ENCODE measurements around the gene CSE1L. TPM values are rescaled to one million over a fixed set of nuclear protein-coding genes. Genes with fewer than 3 reads are reported as not detected.

CSE1L gene
- total RNA-seq, 1 experiment from 2014 or later = 158 TPM

DNA sequence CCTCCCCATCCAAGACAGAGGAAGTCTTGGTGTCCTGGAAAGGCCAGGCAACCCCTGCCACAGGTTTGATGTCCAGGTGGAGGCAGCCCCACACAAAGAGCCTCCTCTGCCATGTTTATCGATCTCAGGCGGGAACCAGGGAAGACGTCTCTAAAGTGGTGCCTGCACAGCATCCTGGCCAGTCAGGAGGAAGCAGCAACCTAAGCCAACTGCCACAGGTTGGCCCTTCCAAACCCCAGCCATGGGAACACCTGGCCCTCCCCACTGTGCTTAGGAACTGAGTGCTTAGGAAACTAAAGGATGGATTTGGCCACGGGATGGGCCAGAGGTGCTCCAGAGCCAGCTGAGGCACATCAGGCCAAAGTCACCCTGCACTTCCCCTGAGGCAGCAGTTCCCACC lies 56.9 kb downstream of the CSE1L start:
- peaks cover 25% of the 10 kb centered on the region for H3K79me2 ChIP-seq (ENCODE audit: insufficient read depth, low read length)
- TF ChIP-seq TCF7L2 (IDR thresholded peaks at IDR 0.05; ENCODE audit: borderline replicate concordance, extremely low read depth, insufficient read depth, insufficient read length) (no peak), RAD21 (IDR thresholded peaks at IDR 0.05; ENCODE audit: low read depth) (no peak), SRF (IDR thresholded peaks at IDR 0.05; ENCODE audit: low read depth) (no peak), EGR1 (IDR thresholded peaks at IDR 0.05; ENCODE audit: low read depth) (no peak), ZFX (IDR thresholded peaks at IDR 0.05) (no peak), POLR2AphosphoS5 (IDR thresholded peaks at IDR 0.05; ENCODE audit: low read depth, low read length) (no peak), EZH2phosphoT487 (IDR thresholded peaks at IDR 0.05; ENCODE audit: borderline replicate concordance) (no peak), ZNF274 (IDR thresholded peaks at IDR 0.05; ENCODE audit: low read depth, low read length) (no peak), YY1 (IDR thresholded peaks at IDR 0.05; ENCODE audit: extremely low read depth, insufficient replicate concordance, low read depth, low read length) (no peak), JUND (IDR thresholded peaks at IDR 0.05) (no peak), CBX3 (IDR thresholded peaks at IDR 0.05; ENCODE audit: low read depth) (no peak), POLR2A (IDR thresholded peaks at IDR 0.05; ENCODE audit: borderline replicate concordance, extremely low read depth, insufficient read depth, insufficient read length) (no peak)
- TF ChIP-seq, protein P1, sequence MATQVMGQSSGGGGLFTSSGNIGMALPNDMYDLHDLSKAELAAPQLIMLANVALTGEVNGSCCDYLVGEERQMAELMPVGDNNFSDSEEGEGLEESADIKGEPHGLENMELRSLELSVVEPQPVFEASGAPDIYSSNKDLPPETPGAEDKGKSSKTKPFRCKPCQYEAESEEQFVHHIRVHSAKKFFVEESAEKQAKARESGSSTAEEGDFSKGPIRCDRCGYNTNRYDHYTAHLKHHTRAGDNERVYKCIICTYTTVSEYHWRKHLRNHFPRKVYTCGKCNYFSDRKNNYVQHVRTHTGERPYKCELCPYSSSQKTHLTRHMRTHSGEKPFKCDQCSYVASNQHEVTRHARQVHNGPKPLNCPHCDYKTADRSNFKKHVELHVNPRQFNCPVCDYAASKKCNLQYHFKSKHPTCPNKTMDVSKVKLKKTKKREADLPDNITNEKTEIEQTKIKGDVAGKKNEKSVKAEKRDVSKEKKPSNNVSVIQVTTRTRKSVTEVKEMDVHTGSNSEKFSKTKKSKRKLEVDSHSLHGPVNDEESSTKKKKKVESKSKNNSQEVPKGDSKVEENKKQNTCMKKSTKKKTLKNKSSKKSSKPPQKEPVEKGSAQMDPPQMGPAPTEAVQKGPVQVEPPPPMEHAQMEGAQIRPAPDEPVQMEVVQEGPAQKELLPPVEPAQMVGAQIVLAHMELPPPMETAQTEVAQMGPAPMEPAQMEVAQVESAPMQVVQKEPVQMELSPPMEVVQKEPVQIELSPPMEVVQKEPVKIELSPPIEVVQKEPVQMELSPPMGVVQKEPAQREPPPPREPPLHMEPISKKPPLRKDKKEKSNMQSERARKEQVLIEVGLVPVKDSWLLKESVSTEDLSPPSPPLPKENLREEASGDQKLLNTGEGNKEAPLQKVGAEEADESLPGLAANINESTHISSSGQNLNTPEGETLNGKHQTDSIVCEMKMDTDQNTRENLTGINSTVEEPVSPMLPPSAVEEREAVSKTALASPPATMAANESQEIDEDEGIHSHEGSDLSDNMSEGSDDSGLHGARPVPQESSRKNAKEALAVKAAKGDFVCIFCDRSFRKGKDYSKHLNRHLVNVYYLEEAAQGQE (IDR thresholded peaks at IDR 0.05; ENCODE audit: low read depth) = no peak
- TF ChIP-seq, protein P2, sequence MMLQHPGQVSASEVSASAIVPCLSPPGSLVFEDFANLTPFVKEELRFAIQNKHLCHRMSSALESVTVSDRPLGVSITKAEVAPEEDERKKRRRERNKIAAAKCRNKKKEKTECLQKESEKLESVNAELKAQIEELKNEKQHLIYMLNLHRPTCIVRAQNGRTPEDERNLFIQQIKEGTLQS (IDR thresholded peaks at IDR 0.05) = no peak
- TF ChIP-seq, protein P3, sequence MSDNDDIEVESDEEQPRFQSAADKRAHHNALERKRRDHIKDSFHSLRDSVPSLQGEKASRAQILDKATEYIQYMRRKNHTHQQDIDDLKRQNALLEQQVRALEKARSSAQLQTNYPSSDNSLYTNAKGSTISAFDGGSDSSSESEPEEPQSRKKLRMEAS (IDR thresholded peaks at IDR 0.05) = no peak
- DNase-seq (ENCODE audit: low read depth, low spot score) (no peak), ATAC-seq (no peak)
- no peak overlapping the region for H3K4me2 ChIP-seq (ENCODE audit: low read length)
- H2AFZ ChIP-seq (ENCODE audit: low read depth, low read length, poor library complexity, severe bottlenecking) = no peak overlapping the region
- H3K9ac ChIP-seq (ENCODE audit: low read length) = no peak overlapping the region
- peaks cover 28 to 43% of the 10 kb centered on the region in 2 experiments for H3K36me3 ChIP-seq (ENCODE audit: control insufficient read depth in 1 of 2, insufficient read depth in 2 of 2, low read length in 2 of 2)
- ChIA-PET POLR2A (no interaction called here), RAD21 (ENCODE audit: low non-redundant PET in 1 of 2, low total read pairs in 2 of 2, uncharacterized antibody in 2 of 2, unreplicated experiment in 2 of 2) (no interaction called here), CTCF (no interaction called here)
- H3K4me1 ChIP-seq (ENCODE audit: control insufficient read depth in 1 of 2, insufficient read depth in 2 of 2, low read length in 2 of 2) = no peaks in the 10 kb centered on the region
- H4K20me1 ChIP-seq (ENCODE audit: insufficient read depth) = peaks cover 28% of the 10 kb centered on the region; the same call in 1 of the 2 replicates
- no peaks in the 10 kb centered on the region for H3K9me2 ChIP-seq (ENCODE audit: insufficient read depth)
- H3K9me3 ChIP-seq (ENCODE audit: control insufficient read depth in 1 of 2, insufficient read depth in 1 of 2, low read depth in 1 of 2, low read length in 2 of 2) = no peaks in the 10 kb centered on the region
- no peak overlapping the region for H3K27ac ChIP-seq (ENCODE audit: low read depth, low read length)
- no TSS peak for BruUV-seq (replicated peaks)
- intact Hi-C loops (cut with micrococcal nuclease) = no loop called here
- H3K4me3 ChIP-seq (replicated peaks in 1 of 2; ENCODE audit: low read depth in 1 of 2, low read length in 2 of 2) = no peak overlapping the region
- no peaks in the 10 kb centered on the region for H3K27me3 ChIP-seq (ENCODE audit: insufficient read depth, low read length)
